Colonic mucosa (tissue), 4 donors: ENCODE measurements around the gene SNX33. TPM values are rescaled to one million over a fixed set of nuclear protein-coding genes. Genes with fewer than 3 reads are reported as not detected.

ENCODE experiments used
- DNase-seq: peaks from one replicate; pipeline ENCODE4 v3.0.0-alpha.2; 2020
- H3K27ac ChIP-seq: fragments of 200-600 bp; one replicate; pipeline ENCODE4 v1.8.0; 2021
- H3K27me3 ChIP-seq: fragments of 200-600 bp; one replicate; pipeline ENCODE4 v1.8.0; 2021
- H3K36me3 ChIP-seq: fragments of 200-600 bp; one replicate; pipeline ENCODE4 v1.8.0; 2021
- H3K4me1 ChIP-seq: fragments of 200-600 bp; one replicate; pipeline ENCODE4 v1.8.0; 2021; ENCODE audit warnings: mild to moderate bottlenecking
- H3K4me3 ChIP-seq: fragments of 200-600 bp; one replicate; pipeline ENCODE4 v1.8.0; 2021
- H3K9ac ChIP-seq, 2 donors: one replicate each; pipeline ENCODE4 v1.7.0; 2013; ENCODE audit warnings: control low read depth in 2 of 2, low read depth in 2 of 2, low read length in 2 of 2
- H3K9me3 ChIP-seq: fragments of 200-600 bp; one replicate; pipeline ENCODE4 v1.8.0; 2021
- CTCF ChIP-seq: fragments of 200-600 bp; IDR thresholded peaks from one replicate; pipeline ENCODE4 v1.8.0; 2022; ENCODE audit warnings: antibody characterized with exemption, mild to moderate bottlenecking
- intact Hi-C: fragments of 100-400 bp; cut with DNase I; formaldehyde crosslinking; loops from one replicate; pipeline ENCODE4 v1.14.1; 2022
- total RNA-seq, 2 donors: library from RNA; stranded (reverse); fragmentation: NEBNext Ultra II Directional in 1 of 2; extraction: Animal tissue kit (Norgen Biotek cat#: 25700) in 1 of 2; gene quantifications; one replicate each; pipeline ENCODE4 v1.2.1, GENCODE V29; 2021
- donor health status: healthy.
- donor health status: DM: no; HTN: no; CAD: no.
- donor health status: DM: no; HTN: no; CAD: no.

SNX33 gene
- total RNA-seq, 2 donors from 2014 or later: 26.2 to 28.1 TPM

GRCh38 chr15:75693501-75694240 is 46.0 kb downstream of the SNX33 start:
- no peaks in the 10 kb centered on the region for H3K27me3 ChIP-seq
- H3K36me3 ChIP-seq: no peaks in the 10 kb centered on the region
- H3K4me1 ChIP-seq: no peaks in the 10 kb centered on the region
- no peak for TF ChIP-seq CTCF
- H3K4me3 ChIP-seq: no peak overlapping the region
- no peak for DNase-seq
- no peaks in the 10 kb centered on the region for H3K9me3 ChIP-seq
- peak overlapping the region; percentile 39 for H3K27ac ChIP-seq
- intact Hi-C loops: no loop called here
- H3K9ac ChIP-seq: peak overlapping the region in 1 of 2 donors; percentile 9

- intact Hi-C loops: no loop called here
- Histone ChIP-seq H3K36me3 (no peaks in the 10 kb centered on the region), H3K27ac (peak overlapping the region; percentile 39), H3K9me3 (no peaks in the 10 kb centered on the region), H3K9ac (peak overlapping the region in 1 of 2 donors; percentile 9), H3K27me3 (no peaks in the 10 kb centered on the region), H3K4me3 (no peak overlapping the region), H3K4me1 (no peaks in the 10 kb centered on the region)
- peak; percentile 22 for TF ChIP-seq CTCF
- peak; percentile 56 for DNase-seq
Observed at GRCh38 chr15:75694241-75695182, 46.8 kb downstream of the SNX33 start.

- H3K27me3 ChIP-seq: no peaks in the 10 kb centered on the region
- TF ChIP-seq CTCF: no peak
- no peaks in the 10 kb centered on the region for H3K36me3 ChIP-seq
- peak overlapping the region; percentile 39 for H3K27ac ChIP-seq
- no peak overlapping the region for H3K4me3 ChIP-seq
- H3K4me1 ChIP-seq: no peaks in the 10 kb centered on the region
- H3K9me3 ChIP-seq: no peaks in the 10 kb centered on the region
- DNase-seq: no peak
- no peak overlapping the region for H3K9ac ChIP-seq
- intact Hi-C loops: no loop called here
Observed at GRCh38 chr15:75695220-75695619, 47.5 kb downstream of the SNX33 start.

GRCh38 chr15:75695634-75696310 is 48.1 kb downstream of the SNX33 start:
- Histone ChIP-seq H3K9ac (no peak overlapping the region), H3K4me1 (no peaks in the 10 kb centered on the region), H3K27ac (peak overlapping the region; percentile 39), H3K27me3 (no peaks in the 10 kb centered on the region), H3K36me3 (no peaks in the 10 kb centered on the region), H3K9me3 (no peaks in the 10 kb centered on the region), H3K4me3 (no peak overlapping the region)
- no peak for TF ChIP-seq CTCF
- DNase-seq: no peak
- intact Hi-C loops: no loop called here

GRCh38 chr15:75696311-75696720 is 48.6 kb downstream of the SNX33 start:
- Histone ChIP-seq H3K9me3 (no peaks in the 10 kb centered on the region), H3K4me1 (no peaks in the 10 kb centered on the region), H3K27ac (peak overlapping the region; percentile 39)

More at GRCh38 chr15:75696311-75696720, 48.6 kb downstream of the SNX33 start:
- Histone ChIP-seq H3K9ac (no peak overlapping the region), H3K27me3 (no peaks in the 10 kb centered on the region), H3K36me3 (no peaks in the 10 kb centered on the region), H3K4me3 (no peak overlapping the region)
- no peak for DNase-seq
- TF ChIP-seq CTCF: no peak
- intact Hi-C loops: no loop called here
